Esophagus muscularis mucosa (tissue), 4 donors: ENCODE measurements around the gene HMGN4. TPM values are rescaled to one million over a fixed set of nuclear protein-coding genes. Genes with fewer than 3 reads are reported as not detected.

Source experiments
- DNase-seq: peaks from one replicate; pipeline ENCODE4 v3.0.0-alpha.2; 2017; ENCODE audit errors: extremely low spot score
- H3K27ac ChIP-seq, 4 donors: fragments of 200-600 bp; sonication (generic); replicated peaks in 1 of 4; 1 replicate in 3 of 4; 2 replicates in 1 of 4; pipeline ENCODE4 v1.5.1; 2016 to 2019; ENCODE audit warnings: mild to moderate bottlenecking in 1 of 4
- H3K27me3 ChIP-seq, 4 donors: fragments of 200-600 bp; sonication (generic); one replicate each; pipeline versions ENCODE4 v1.5.1 to v1.6.0; 2016 to 2019
- H3K36me3 ChIP-seq, 4 donors: fragments of 200-600 bp; sonication (generic); one replicate each; pipeline ENCODE4 v1.5.1; 2016 to 2019
- H3K4me1 ChIP-seq, 4 donors: fragments of 200-600 bp; sonication (generic); one replicate each; pipeline ENCODE4 v1.5.1; 2016 to 2019
- H3K4me3 ChIP-seq, 4 donors: fragments of 200-600 bp; sonication (generic); 1 replicate in 2 of 4; 2 replicates in 2 of 4; pipeline ENCODE4 v1.5.1; 2016 to 2019; ENCODE audit warnings: mild to moderate bottlenecking in 4 of 4, moderate library complexity in 1 of 4
- H3K9me3 ChIP-seq, 4 donors: fragments of 200-600 bp; sonication (generic); 1 replicate in 3 of 4; 2 replicates in 1 of 4; pipeline ENCODE4 v1.5.1; 2016 to 2019
- EP300 ChIP-seq: sonication (generic); formaldehyde crosslinking; IDR thresholded peaks from one replicate; pipeline ENCODE4 v1.6.1; 2017; ENCODE audit warnings: antibody characterized with exemption
- POLR2A ChIP-seq: fragments of 450-650 bp; IDR thresholded peaks from one replicate; pipeline ENCODE4 v1.6.1; 2017; ENCODE audit warnings: antibody characterized with exemption, moderate library complexity, mild to moderate bottlenecking, low read depth
- POLR2AphosphoS5 ChIP-seq, 2 donors: sonication (generic); formaldehyde crosslinking; IDR thresholded peaks; one replicate each; pipeline ENCODE4 v1.6.1; 2017; ENCODE audit warnings: antibody characterized with exemption in 2 of 2
- WGBS: methylation state at CpG from one replicate; pipeline ENCODE4 v1.1.5; 2018; 5-methylcytosine and 5-hydroxymethylcytosine counted together
- intact Hi-C: fragments of 100-400 bp; cut with DNase I; formaldehyde crosslinking; loops from one replicate; pipeline ENCODE4 v1.15.1; 2023
- total RNA-seq, 4 donors: library from RNA; depleted of rRNA; stranded (reverse); fragments of >200 nt; gene quantifications; one replicate each; pipeline versions ENCODE4 v1.1.0 to v1.2.1, GENCODE V29; 2016
- TF ChIP-seq, protein P1 (sequence below), 3 experiments: fragments of 200-600 bp in 2 of 3; fragments of 450-650 bp in 1 of 3; sonication (generic) in 2 of 3; IDR thresholded peaks; one replicate each; pipeline ENCODE4 v1.5.1; 2017 to 2019; ENCODE audit warnings: antibody characterized with exemption in 3 of 3, mild to moderate bottlenecking in 2 of 3, moderate library complexity in 1 of 3

The HMGN4 gene
- total RNA-seq, 4 donors from 2014 or later: 80.2 to 117 (median 86.5) TPM

DNA sequence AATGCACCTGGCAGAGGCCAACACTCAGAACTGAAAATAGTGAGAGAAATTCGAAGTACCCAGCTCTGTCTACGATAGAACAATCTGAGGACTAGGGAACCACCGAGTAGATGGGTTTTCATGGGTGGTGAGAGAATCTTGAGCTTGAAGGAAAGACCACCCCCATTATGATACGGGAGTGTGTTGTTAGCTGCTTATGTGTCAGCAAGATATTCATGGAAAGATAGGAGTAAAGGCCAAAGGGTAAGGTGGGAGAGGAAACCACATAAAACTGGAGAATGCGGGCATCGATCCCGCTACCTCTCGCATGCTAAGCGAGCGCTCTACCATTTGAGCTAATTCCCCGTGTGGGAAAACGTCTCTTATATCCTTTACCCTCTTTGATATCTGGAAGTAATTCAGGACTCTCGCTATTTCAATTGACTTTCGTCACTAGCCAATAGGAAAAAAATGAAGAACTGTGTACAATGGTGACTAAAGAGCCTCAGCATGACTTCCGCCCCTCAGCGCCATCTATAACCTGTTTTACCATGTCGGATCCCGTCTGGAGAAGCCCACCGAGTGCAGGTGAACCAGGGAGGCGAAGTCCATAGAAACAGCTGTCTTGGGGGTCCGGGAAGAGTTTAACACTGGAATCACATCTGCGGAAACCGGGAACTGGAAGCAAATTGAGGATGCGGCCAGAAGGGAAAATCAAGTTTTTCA is 33.6 kb downstream of the HMGN4 start:
- Histone ChIP-seq H3K4me1 (peaks cover 6 to 22% (median 20%) of the 10 kb centered on the region in 4 donors), H3K27ac (peak overlapping the region; percentile 42 to 63 (median 56)), H3K9me3 (no peaks in the 10 kb centered on the region), H3K4me3 (peak overlapping the region; percentile 43 to 58 (median 51)), H3K27me3 (peaks cover 0 to 18% (median 5%) of the 10 kb centered on the region in 4 donors), H3K36me3 (no peaks in the 10 kb centered on the region)
- peak in 1 of 2 donors; percentile 11 for TF ChIP-seq POLR2AphosphoS5 (IDR thresholded peaks at IDR 0.05)
- no peak for TF ChIP-seq EP300
- no peak for DNase-seq
- intact Hi-C loops: no loop called here
- WGBS: 8% methylated on average over 24 of the region's 24 CpGs

DNA sequence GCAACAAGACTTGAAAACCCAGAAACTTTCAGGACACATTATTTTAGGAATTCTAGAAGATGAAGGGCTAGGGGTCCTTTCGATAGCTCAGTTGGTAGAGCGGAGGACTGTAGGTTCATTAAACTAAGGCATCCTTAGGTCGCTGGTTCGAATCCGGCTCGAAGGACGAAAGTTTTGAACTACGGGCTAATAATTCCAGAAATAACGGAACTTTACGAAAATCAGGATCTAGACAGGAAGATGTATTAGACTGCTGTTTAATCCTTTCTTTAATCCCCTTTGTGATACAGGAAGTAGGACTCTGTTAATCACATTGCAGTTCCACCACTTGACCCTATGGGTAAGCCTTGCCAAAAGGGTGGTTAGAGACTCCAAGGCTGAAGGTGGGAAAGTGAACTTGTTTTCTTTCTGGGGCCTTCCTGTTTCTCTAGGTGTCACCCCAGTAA is 37.4 kb downstream of the HMGN4 start:
- DNase-seq: no peak
- Histone ChIP-seq H3K4me1 (peaks cover 8 to 18% (median 12%) of the 10 kb centered on the region in 4 donors), H3K36me3 (no peaks in the 10 kb centered on the region), H3K9me3 (peaks cover 0 to 13% (median 6%) of the 10 kb centered on the region in 4 donors), H3K27me3 (peaks cover 0 to 49% (median 14%) of the 10 kb centered on the region in 4 donors), H3K4me3 (no peak overlapping the region), H3K27ac (no peak overlapping the region)
- 56% methylated on average over 10 of the region's 10 CpGs for WGBS
- intact Hi-C loops: no loop called here
- TF ChIP-seq POLR2A (no peak), EP300 (no peak), POLR2AphosphoS5 (IDR thresholded peaks at IDR 0.05) (no peak)
- TF ChIP-seq, protein P1, sequence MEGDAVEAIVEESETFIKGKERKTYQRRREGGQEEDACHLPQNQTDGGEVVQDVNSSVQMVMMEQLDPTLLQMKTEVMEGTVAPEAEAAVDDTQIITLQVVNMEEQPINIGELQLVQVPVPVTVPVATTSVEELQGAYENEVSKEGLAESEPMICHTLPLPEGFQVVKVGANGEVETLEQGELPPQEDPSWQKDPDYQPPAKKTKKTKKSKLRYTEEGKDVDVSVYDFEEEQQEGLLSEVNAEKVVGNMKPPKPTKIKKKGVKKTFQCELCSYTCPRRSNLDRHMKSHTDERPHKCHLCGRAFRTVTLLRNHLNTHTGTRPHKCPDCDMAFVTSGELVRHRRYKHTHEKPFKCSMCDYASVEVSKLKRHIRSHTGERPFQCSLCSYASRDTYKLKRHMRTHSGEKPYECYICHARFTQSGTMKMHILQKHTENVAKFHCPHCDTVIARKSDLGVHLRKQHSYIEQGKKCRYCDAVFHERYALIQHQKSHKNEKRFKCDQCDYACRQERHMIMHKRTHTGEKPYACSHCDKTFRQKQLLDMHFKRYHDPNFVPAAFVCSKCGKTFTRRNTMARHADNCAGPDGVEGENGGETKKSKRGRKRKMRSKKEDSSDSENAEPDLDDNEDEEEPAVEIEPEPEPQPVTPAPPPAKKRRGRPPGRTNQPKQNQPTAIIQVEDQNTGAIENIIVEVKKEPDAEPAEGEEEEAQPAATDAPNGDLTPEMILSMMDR (IDR thresholded peaks at IDR 0.05): no peak

DNA sequence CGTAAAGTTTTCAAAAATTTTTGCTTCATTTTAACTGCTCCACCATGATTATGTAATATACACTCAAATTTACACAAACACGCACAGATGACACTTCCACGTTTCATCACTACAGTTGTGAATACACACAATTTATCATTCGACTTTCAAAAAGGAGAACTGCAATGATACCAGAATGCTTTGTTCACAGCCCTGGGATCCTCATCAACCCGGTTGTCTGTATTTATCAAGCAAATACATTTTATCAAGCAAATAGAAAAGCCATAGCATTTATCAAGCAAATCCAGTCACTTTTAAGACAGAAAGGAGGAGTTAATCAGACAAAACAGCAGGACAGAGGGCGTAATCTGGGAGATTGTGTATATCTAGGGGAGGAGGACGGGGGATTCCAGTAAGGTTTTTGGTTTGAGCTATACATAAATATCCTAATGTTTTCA is 38.3 kb downstream of the HMGN4 start:
- H3K27ac ChIP-seq: no peak overlapping the region
- no peaks in the 10 kb centered on the region for H3K36me3 ChIP-seq
- H3K4me1 ChIP-seq: peaks cover 8 to 18% (median 12%) of the 10 kb centered on the region in 4 donors
- peak overlapping the region in 1 of 4 donors; percentile 41 for H3K4me3 ChIP-seq
- H3K27me3 ChIP-seq: peaks cover 0 to 57% (median 14%) of the 10 kb centered on the region in 4 donors
- intact Hi-C loops: no loop called here
- TF ChIP-seq POLR2A (no peak), POLR2AphosphoS5 (IDR thresholded peaks at IDR 0.05) (no peak), EP300 (no peak)
- TF ChIP-seq, protein P1 (IDR thresholded peaks at IDR 0.05): no peak
- DNase-seq: no peak
- H3K9me3 ChIP-seq: peaks cover 0 to 13% (median 6%) of the 10 kb centered on the region in 4 donors
- WGBS: 34% methylated on average over 7 of the region's 7 CpGs

DNA sequence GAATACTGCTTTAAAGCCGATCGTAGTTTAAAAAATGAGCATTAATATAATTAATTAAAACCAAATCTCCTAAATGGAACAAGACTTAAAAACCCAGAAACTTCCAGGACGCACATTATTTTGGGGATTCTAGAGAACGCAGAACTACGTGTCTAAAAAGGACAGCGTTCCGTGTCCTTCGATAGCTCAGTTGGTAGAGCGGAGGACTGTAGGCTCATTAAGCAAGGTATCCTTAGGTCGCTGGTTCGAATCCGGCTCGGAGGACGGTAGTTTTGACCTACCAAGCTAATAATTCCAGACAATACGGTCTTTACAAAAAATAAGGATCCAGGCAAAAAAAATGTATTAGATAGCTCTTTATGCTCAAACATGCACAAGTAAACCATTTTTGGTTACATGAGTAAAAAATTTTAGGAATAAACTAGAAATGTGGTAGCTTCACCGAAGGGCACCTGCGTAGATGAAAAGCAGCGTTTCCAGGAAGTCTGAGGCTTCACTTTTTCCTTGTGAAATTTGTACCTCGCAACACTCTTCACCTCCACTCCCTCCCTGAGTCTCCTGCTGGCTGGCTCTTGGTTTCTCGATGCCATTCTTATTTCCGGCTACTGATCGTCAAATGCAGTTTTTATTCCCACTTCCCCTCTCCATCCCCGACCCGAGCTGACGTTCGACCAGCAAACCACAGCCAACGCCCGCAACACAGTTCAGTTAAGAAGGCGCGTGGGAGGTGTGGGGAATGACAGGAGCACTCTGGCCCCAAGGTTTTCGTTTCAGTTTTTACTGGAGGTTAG is 39.0 kb downstream of the HMGN4 start:
- WGBS: 6% methylated on average over 31 of the region's 31 CpGs
- H3K9me3 ChIP-seq: peaks cover 0 to 13% (median 6%) of the 10 kb centered on the region in 4 donors
- DNase-seq: no peak
- H3K4me1 ChIP-seq: peaks cover 4 to 14% (median 7%) of the 10 kb centered on the region in 4 donors
- peak overlapping the region in 3 of 4 donors; percentile 22 to 41 (median 31) for H3K4me3 ChIP-seq
- TF ChIP-seq EP300: no peak
- TF ChIP-seq, protein P1 (IDR thresholded peaks at IDR 0.05): no peak
- TF ChIP-seq POLR2AphosphoS5 (IDR thresholded peaks at IDR 0.05): no peak
- no peak for TF ChIP-seq POLR2A
- H3K36me3 ChIP-seq: no peaks in the 10 kb centered on the region
- no peak overlapping the region for H3K27ac ChIP-seq
- intact Hi-C loops: no loop called here
- peaks cover 0 to 61% (median 14%) of the 10 kb centered on the region in 4 donors for H3K27me3 ChIP-seq

DNA sequence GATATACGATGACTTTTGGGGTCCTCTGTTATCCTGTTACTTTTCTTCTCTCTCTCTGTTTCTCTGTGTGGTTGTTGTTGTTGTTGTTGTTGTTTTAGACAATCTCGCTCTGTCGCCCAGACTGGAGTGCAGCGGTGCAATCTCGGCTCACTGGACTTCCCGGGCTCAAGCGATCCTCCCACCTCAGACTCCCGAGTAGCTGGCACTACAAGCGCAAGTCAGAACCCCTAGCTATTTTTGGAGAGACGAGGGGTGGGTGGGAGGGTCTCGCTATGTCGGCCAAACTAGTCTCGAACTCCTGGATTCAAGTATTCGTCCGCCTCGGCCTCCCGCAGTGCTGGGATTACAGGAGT is 39.5 kb downstream of the HMGN4 start:
- TF ChIP-seq EP300: no peak
- Histone ChIP-seq H3K27ac (no peak overlapping the region), H3K4me3 (peak overlapping the region in 3 of 4 donors; percentile 22 to 41 (median 31)), H3K4me1 (peaks cover 0 to 8% (median 5%) of the 10 kb centered on the region in 4 donors), H3K9me3 (peaks cover 0 to 13% (median 6%) of the 10 kb centered on the region in 4 donors), H3K27me3 (peaks cover 0 to 64% (median 14%) of the 10 kb centered on the region in 4 donors), H3K36me3 (no peaks in the 10 kb centered on the region)
- no peak for DNase-seq
- WGBS: 19% methylated on average over 15 of the region's 17 CpGs
- intact Hi-C loops: no loop called here
